SH-SY5Y (cell line): ENCODE data around the gene SIGLEC7.

Source experiments
- GATA2 ChIP-seq: IDR thresholded peaks from 2 replicates; pipeline ENCODE4 v1.6.1; 2011; ENCODE audit warnings: mild to moderate bottlenecking, low read depth, low read length
- GATA3 ChIP-seq: IDR thresholded peaks from 2 replicates; pipeline ENCODE4 v1.6.1; 2011; ENCODE audit warnings: low read depth, mild to moderate bottlenecking, low read length, moderate library complexity

The SIGLEC7 gene

GRCh38 chr19:51124216-51124615, 17.9 kb upstream of the SIGLEC7 start:
- TF ChIP-seq GATA3 (no peak), GATA2 (no peak)

GRCh38 chr19:51124729-51125128, 17.4 kb upstream of the SIGLEC7 start, which contains the start of gene SIGLEC9:
Gene SIGLEC9 (plus strand): TSS chr19:51124906. CDS start chr19:51124975, 69 bp downstream.
- TF ChIP-seq GATA2 (no peak), GATA3 (no peak)

GRCh38 chr19:51125421-51126075, 16.6 kb upstream of the SIGLEC7 start:
- TF ChIP-seq GATA3 (no peak), GATA2 (no peak)

- TF ChIP-seq GATA3 (no peak), GATA2 (no peak)
Observed at GRCh38 chr19:51127032-51127431, 15.1 kb upstream of the SIGLEC7 start.

GRCh38 chr19:51127755-51128154, 14.3 kb upstream of the SIGLEC7 start:
- TF ChIP-seq GATA2 = no peak
- no peak for TF ChIP-seq GATA3

- TF ChIP-seq GATA2 = no peak
- no peak for TF ChIP-seq GATA3
Observed at GRCh38 chr19:51128227-51128626, 13.9 kb upstream of the SIGLEC7 start.

GRCh38 chr19:51129716-51130115, 12.4 kb upstream of the SIGLEC7 start:
- TF ChIP-seq GATA2 (no peak), GATA3 (no peak)

- TF ChIP-seq GATA2 = no peak
- TF ChIP-seq GATA3 = no peak
Observed at GRCh38 chr19:51131780-51132680, 10.1 kb upstream of the SIGLEC7 start.

GRCh38 chr19:51135004-51135403, 7.1 kb upstream of the SIGLEC7 start:
- no peak for TF ChIP-seq GATA3
- no peak for TF ChIP-seq GATA2

GRCh38 chr19:51135986-51136762, 5.9 kb upstream of the SIGLEC7 start:
- TF ChIP-seq GATA2 (no peak), GATA3 (no peak)

GRCh38 chr19:51136851-51137551, 5.1 kb upstream of the SIGLEC7 start:
- TF ChIP-seq GATA3 (no peak), GATA2 (no peak)

GRCh38 chr19:51137792-51138425, 4.2 kb upstream of the SIGLEC7 start:
- no peak for TF ChIP-seq GATA3
- TF ChIP-seq GATA2 = no peak

GRCh38 chr19:51138549-51138979, 3.5 kb upstream of the SIGLEC7 start:
- TF ChIP-seq GATA2 (no peak), GATA3 (no peak)
